Astrocyte (in vitro differentiated cells and primary cell): ENCODE measurements around the gene FSTL4.

Source experiments
- EZH2 ChIP-seq: IDR thresholded peaks from 2 replicates; pipeline ENCODE4 v1.6.1; 2012; ENCODE audit warnings: mild to moderate bottlenecking, low read length, inconsistent platforms; ENCODE audit not compliant: insufficient read depth
- TF ChIP-seq, protein P1 (sequence below): IDR thresholded peaks from 2 replicates; pipeline ENCODE4 v1.5.1; 2011; ENCODE audit warnings: low read depth, mild to moderate bottlenecking, inconsistent platforms, low read length, moderate library complexity; ENCODE audit not compliant: insufficient read depth

DNA sequence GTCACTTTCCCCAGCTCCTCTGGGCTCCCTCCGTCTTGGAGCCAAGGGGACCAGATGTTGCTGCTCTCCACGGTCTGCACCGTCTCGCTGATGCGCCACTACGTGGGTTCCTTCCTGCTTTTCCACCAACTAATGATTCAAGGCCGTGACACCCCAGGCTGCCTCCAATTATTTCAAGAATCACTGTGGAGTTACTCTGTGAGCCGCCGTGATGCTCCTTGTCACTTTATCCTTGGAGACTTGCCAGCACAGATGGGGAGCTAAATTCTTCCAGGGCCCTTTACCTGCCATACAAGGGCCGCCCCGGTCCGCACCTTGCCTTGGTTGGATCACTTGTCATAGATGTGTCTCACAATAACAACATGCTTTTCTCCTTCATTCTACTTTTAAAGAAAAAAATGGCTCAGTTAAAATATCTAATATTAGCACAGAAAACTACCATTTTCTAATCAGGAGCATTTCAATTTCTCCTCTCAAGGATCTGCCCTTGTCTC, 202.0 kb downstream of the FSTL4 start:
- TF ChIP-seq EZH2, result no peak
- TF ChIP-seq, protein P1, sequence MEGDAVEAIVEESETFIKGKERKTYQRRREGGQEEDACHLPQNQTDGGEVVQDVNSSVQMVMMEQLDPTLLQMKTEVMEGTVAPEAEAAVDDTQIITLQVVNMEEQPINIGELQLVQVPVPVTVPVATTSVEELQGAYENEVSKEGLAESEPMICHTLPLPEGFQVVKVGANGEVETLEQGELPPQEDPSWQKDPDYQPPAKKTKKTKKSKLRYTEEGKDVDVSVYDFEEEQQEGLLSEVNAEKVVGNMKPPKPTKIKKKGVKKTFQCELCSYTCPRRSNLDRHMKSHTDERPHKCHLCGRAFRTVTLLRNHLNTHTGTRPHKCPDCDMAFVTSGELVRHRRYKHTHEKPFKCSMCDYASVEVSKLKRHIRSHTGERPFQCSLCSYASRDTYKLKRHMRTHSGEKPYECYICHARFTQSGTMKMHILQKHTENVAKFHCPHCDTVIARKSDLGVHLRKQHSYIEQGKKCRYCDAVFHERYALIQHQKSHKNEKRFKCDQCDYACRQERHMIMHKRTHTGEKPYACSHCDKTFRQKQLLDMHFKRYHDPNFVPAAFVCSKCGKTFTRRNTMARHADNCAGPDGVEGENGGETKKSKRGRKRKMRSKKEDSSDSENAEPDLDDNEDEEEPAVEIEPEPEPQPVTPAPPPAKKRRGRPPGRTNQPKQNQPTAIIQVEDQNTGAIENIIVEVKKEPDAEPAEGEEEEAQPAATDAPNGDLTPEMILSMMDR, result no peak
